ENCODE measurements around the gene ZNF878. TPM values are rescaled to one million over a fixed set of nuclear protein-coding genes. Genes with fewer than 3 reads are reported as not detected.

The ZNF878 gene
- total RNA-seq, 1 donor = not detected

Other genes starting within 250 kb of the ZNF878 start
- gene ZNF440, start 238.7 kb downstream of the ZNF878 start, total RNA-seq = 9.1 TPM
- gene ZNF439, start 204.2 kb downstream of the ZNF878 start, total RNA-seq = 4.8 TPM
- gene ZNF69, start 165.2 kb downstream of the ZNF878 start, total RNA-seq = 2.3 TPM
- gene ZNF700, start 127.9 kb downstream of the ZNF878 start, total RNA-seq = 14.8 TPM
- 1.7 TPM for gene ZNF763, start 87.9 kb downstream of the ZNF878 start, total RNA-seq
- 0.63 TPM for gene ZNF433, start 17.3 kb downstream of the ZNF878 start, total RNA-seq
- 32.2 TPM for gene ZNF844, start 11.8 kb upstream of the ZNF878 start, total RNA-seq
- 1.9 TPM for gene ZNF20, start 87.4 kb upstream of the ZNF878 start, total RNA-seq
- 1.7 TPM for gene ZNF625, start 103.8 kb upstream of the ZNF878 start, total RNA-seq
- gene ZNF136, start 110.1 kb upstream of the ZNF878 start, total RNA-seq = 67.0 TPM
- 24.7 TPM for gene ZNF44, start 241.9 kb upstream of the ZNF878 start, total RNA-seq